GM18858 (cell line): Measurements from ENCODE around the gene PIBF1.
"Not testable (repeated sequence)": the region's sequence is repeated elsewhere in the genome, so short reads cannot be mapped to it uniquely, and the experiment has no call there.

Experiments used
- ATAC-seq: cut with Tn5 transposase; IDR thresholded peaks from one replicate; pipeline ENCODE4 v1.9.1; 2021; ENCODE audit not compliant: unreplicated experiment

PIBF1 gene

GRCh38 chr13:73000027-73000674, 218.2 kb downstream of the PIBF1 start:
- peak; percentile 94 for ATAC-seq

- ATAC-seq = no peak
These were observed 220.0 kb downstream of the PIBF1 start for GRCh38 chr13:73001971-73002370.

GRCh38 chr13:73011751-73012150, 229.8 kb downstream of the PIBF1 start:
- no peak for ATAC-seq

- ATAC-seq = no peak
These were observed 233.9 kb downstream of the PIBF1 start for GRCh38 chr13:73015805-73016204.

- no peak for ATAC-seq
These were observed 236.4 kb downstream of the PIBF1 start for GRCh38 chr13:73018336-73018735.

- ATAC-seq = no peak
These were observed 243.5 kb downstream of the PIBF1 start for GRCh38 chr13:73025217-73026012.

- ATAC-seq = no peak
These were observed 253.0 kb downstream of the PIBF1 start for GRCh38 chr13:73034901-73035300.

- ATAC-seq = no peak
These were observed 253.7 kb downstream of the PIBF1 start for GRCh38 chr13:73035660-73036059.

- ATAC-seq = no peak
These were observed 254.6 kb downstream of the PIBF1 start for GRCh38 chr13:73036566-73036965.

- no peak for ATAC-seq
These were observed 256.1 kb downstream of the PIBF1 start for GRCh38 chr13:73038064-73038463.

- ATAC-seq = no peak
These were observed 257.5 kb downstream of the PIBF1 start for GRCh38 chr13:73039201-73040108.

GRCh38 chr13:73040484-73040883, 258.6 kb downstream of the PIBF1 start:
- no peak for ATAC-seq

- ATAC-seq = no peak
These were observed 259.1 kb downstream of the PIBF1 start for GRCh38 chr13:73040968-73041596.

- no peak for ATAC-seq
These were observed 263.1 kb downstream of the PIBF1 start for GRCh38 chr13:73045031-73045430.

GRCh38 chr13:73048615-73049014, 266.7 kb downstream of the PIBF1 start:
- not testable (repeated sequence) for ATAC-seq

GRCh38 chr13:73054712-73055111, 272.8 kb downstream of the PIBF1 start:
- ATAC-seq = no peak

- ATAC-seq = no peak
These were observed 274.1 kb downstream of the PIBF1 start for GRCh38 chr13:73055813-73056564.

GRCh38 chr13:73056565-73056962, 274.6 kb downstream of the PIBF1 start:
- ATAC-seq = no peak

- no peak for ATAC-seq
These were observed 275.5 kb downstream of the PIBF1 start for GRCh38 chr13:73057284-73058063.

- ATAC-seq = no peak
These were observed 276.1 kb downstream of the PIBF1 start for GRCh38 chr13:73058064-73058313.
